ENCODE data around the gene INSM1.

INSM1 gene

DNA sequence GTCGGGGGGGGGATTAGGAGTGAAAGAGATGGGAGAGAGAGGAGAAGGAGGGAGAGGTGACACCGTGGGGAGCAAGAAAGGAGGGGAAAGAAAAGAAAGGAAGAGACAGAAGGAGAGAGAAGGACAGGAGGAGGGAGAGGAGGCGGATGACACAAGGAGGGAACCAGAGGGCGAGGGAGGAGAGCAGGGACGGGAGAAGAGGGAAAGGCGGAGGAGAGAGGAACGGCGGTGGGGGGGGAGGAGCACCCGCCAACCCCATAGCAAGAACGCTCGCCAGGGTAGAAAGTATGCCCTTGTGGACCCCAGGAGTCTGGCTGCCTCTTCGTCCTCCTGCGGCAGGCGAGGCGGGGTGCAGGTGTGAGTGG, 4.5 kb upstream of the INSM1 start:
- TF ChIP-seq, protein P1, sequence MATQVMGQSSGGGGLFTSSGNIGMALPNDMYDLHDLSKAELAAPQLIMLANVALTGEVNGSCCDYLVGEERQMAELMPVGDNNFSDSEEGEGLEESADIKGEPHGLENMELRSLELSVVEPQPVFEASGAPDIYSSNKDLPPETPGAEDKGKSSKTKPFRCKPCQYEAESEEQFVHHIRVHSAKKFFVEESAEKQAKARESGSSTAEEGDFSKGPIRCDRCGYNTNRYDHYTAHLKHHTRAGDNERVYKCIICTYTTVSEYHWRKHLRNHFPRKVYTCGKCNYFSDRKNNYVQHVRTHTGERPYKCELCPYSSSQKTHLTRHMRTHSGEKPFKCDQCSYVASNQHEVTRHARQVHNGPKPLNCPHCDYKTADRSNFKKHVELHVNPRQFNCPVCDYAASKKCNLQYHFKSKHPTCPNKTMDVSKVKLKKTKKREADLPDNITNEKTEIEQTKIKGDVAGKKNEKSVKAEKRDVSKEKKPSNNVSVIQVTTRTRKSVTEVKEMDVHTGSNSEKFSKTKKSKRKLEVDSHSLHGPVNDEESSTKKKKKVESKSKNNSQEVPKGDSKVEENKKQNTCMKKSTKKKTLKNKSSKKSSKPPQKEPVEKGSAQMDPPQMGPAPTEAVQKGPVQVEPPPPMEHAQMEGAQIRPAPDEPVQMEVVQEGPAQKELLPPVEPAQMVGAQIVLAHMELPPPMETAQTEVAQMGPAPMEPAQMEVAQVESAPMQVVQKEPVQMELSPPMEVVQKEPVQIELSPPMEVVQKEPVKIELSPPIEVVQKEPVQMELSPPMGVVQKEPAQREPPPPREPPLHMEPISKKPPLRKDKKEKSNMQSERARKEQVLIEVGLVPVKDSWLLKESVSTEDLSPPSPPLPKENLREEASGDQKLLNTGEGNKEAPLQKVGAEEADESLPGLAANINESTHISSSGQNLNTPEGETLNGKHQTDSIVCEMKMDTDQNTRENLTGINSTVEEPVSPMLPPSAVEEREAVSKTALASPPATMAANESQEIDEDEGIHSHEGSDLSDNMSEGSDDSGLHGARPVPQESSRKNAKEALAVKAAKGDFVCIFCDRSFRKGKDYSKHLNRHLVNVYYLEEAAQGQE (IDR thresholded peaks at IDR 0.05; ENCODE audit: low read depth) = no peak

DNA sequence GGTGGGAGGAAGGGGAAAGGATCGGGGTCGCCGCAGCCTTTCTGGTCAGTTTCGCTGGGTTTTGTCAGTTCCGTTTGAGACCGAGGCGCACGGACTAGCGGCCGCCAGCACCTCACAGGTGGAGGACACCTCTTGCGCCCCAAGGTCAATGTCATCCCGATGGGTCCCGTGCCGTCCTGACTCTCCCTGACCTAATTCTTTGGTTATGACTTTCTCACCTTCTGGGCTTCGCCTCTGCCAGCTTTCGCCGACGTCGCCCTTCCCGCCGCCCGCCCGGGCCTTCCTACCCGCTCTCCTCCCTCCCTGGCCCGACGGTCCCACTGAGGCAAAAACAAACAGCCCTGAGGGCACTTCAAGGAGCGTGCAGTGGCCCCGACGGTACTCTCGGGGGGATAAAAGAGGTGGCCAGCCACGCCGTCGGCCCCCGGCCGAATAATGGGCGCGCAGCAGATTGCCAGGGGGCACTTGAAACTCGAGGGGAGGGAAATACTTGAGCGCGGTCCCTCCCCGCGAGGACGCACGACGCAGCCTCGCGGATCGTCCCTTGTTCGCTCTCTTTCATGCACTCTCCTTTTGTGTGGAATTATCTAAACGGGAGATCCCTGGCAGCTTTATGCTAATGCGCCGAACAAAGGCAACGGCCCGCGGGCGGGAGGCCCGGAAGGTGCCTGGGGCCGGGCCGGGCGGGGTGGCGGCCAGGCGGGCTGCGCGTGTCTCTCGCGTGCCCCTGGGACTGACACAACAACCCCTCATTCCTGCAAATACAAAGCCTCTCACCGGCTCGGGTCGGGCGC, 3.9 kb upstream of the INSM1 start:
- TF ChIP-seq EGR1 (IDR thresholded peaks at IDR 0.05) (no peak), USF1 (IDR thresholded peaks at IDR 0.05) (no peak), ZBTB7A (IDR thresholded peaks at IDR 0.05; ENCODE audit: low read depth) (no peak), NFIC (IDR thresholded peaks at IDR 0.05) (no peak)

- TF ChIP-seq EP300 (IDR thresholded peaks at IDR 0.05; ENCODE audit: borderline replicate concordance) (no peak), ZBTB7A (IDR thresholded peaks at IDR 0.05; ENCODE audit: low read depth) (no peak), USF1 (IDR thresholded peaks at IDR 0.05) (no peak), CEBPB (IDR thresholded peaks at IDR 0.05) (no peak), TEAD4 (IDR thresholded peaks at IDR 0.05) (no peak)
- TF ChIP-seq, protein P1 (IDR thresholded peaks at IDR 0.05; ENCODE audit: low read depth) = no peak
- TF ChIP-seq, protein P2, sequence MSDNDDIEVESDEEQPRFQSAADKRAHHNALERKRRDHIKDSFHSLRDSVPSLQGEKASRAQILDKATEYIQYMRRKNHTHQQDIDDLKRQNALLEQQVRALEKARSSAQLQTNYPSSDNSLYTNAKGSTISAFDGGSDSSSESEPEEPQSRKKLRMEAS (IDR thresholded peaks at IDR 0.05) = no peak
These were observed 3.1 kb upstream of the INSM1 start for GRCh38 chr20:20364593-20365479.

- TF ChIP-seq TEAD4 (IDR thresholded peaks at IDR 0.05) (no peak), RAD21 (IDR thresholded peaks at IDR 0.05; ENCODE audit: low read depth) (no peak), ZBTB7A (IDR thresholded peaks at IDR 0.05; ENCODE audit: low read depth) (no peak), TAF1 (IDR thresholded peaks at IDR 0.05; ENCODE audit: low read depth) (no peak), EGR1 (IDR thresholded peaks at IDR 0.05) (no peak), FOXM1 (IDR thresholded peaks at IDR 0.05; ENCODE audit: borderline replicate concordance, low read depth) (no peak), NFIC (IDR thresholded peaks at IDR 0.05) (no peak), CEBPB (IDR thresholded peaks at IDR 0.05) (no peak), TCF12 (IDR thresholded peaks at IDR 0.05; ENCODE audit: low read depth) (no peak), USF1 (IDR thresholded peaks at IDR 0.05) (no peak)
- TF ChIP-seq, protein P1 (IDR thresholded peaks at IDR 0.05; ENCODE audit: low read depth) = no peak
- TF ChIP-seq, protein P2 (IDR thresholded peaks at IDR 0.05) = no peak
These were observed 2.3 kb upstream of the INSM1 start for GRCh38 chr20:20365480-20366161.

All from Ishikawa (cell line).